ENCODE results near the gene CREB1. TPM values are rescaled to one million over a fixed set of nuclear protein-coding genes. Genes with fewer than 3 reads are reported as not detected.

Gene CREB1
- total RNA-seq, 4 donors from 2014 or later, result 56.1 to 105 (median 59.2) TPM

DNA sequence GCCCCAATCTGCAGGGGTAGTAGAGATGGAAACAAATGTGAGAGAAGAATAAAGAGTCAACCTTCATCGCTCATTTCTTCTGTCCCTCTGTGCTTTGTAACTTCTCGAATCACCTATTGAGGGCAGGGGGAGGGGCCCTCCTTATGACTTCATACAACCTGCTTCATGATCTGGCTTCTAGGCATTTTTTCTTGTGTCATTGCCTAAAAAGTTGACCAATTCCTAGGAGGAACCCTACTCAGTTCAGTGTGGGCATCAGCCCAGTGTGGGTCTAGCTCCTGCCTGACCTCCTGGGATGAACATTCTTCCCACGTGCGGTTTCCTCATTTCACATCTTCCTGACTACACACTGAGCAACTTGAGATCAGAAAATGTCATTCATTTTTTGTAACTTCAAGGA lies 46.3 kb upstream of the CREB1 start:
- H3K27me3 ChIP-seq, result no peaks in the 10 kb centered on the region
- no peak overlapping the region for H3K4me3 ChIP-seq (replicated peaks in 1 of 3)
- no peaks in the 10 kb centered on the region for H3K36me3 ChIP-seq
- TF ChIP-seq POLR2A (IDR thresholded peaks at IDR 0.05), result no peak
- TF ChIP-seq, protein P1, sequence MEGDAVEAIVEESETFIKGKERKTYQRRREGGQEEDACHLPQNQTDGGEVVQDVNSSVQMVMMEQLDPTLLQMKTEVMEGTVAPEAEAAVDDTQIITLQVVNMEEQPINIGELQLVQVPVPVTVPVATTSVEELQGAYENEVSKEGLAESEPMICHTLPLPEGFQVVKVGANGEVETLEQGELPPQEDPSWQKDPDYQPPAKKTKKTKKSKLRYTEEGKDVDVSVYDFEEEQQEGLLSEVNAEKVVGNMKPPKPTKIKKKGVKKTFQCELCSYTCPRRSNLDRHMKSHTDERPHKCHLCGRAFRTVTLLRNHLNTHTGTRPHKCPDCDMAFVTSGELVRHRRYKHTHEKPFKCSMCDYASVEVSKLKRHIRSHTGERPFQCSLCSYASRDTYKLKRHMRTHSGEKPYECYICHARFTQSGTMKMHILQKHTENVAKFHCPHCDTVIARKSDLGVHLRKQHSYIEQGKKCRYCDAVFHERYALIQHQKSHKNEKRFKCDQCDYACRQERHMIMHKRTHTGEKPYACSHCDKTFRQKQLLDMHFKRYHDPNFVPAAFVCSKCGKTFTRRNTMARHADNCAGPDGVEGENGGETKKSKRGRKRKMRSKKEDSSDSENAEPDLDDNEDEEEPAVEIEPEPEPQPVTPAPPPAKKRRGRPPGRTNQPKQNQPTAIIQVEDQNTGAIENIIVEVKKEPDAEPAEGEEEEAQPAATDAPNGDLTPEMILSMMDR (IDR thresholded peaks at IDR 0.05), result no peak
- intact Hi-C loops (cut with DNase I), result no loop called here
- no peak for DNase-seq
- 84 to 86% methylated on average over 4 of the region's 4 CpGs for WGBS, 2 donors
- no peaks in the 10 kb centered on the region for H3K9me3 ChIP-seq
- H3K27ac ChIP-seq, result no peak overlapping the region
- H3K4me1 ChIP-seq, result peaks cover 15 to 30% of the 10 kb centered on the region in 2 donors

GRCh38 chr2:207484444-207485391 lies 45.0 kb upstream of the CREB1 start:
- Histone ChIP-seq H3K36me3 (no peaks in the 10 kb centered on the region), H3K9me3 (no peaks in the 10 kb centered on the region), H3K4me3 (replicated peaks in 1 of 3) (no peak overlapping the region), H3K27ac (peak overlapping the region; percentile 10 to 43 (median 35)), H3K4me1 (peaks cover 15 to 30% of the 10 kb centered on the region in 2 donors), H3K27me3 (no peaks in the 10 kb centered on the region)
- intact Hi-C loops (cut with DNase I), result no loop called here
- no peak for TF ChIP-seq POLR2A (IDR thresholded peaks at IDR 0.05)
- TF ChIP-seq, protein P1 (IDR thresholded peaks at IDR 0.05), result no peak
- WGBS, 2 donors, result 63 to 65% methylated on average over 10 of the region's 10 CpGs
- DNase-seq, result peak; percentile 42 to 52

GRCh38 chr2:207487650-207488311 lies 42.0 kb upstream of the CREB1 start:
- H3K4me3 ChIP-seq (replicated peaks in 1 of 3), result no peak overlapping the region
- no peak overlapping the region for H3K27ac ChIP-seq
- H3K36me3 ChIP-seq, result no peaks in the 10 kb centered on the region
- peaks cover 4 to 13% of the 10 kb centered on the region in 2 donors for H3K4me1 ChIP-seq
- DNase-seq, result no peak
- intact Hi-C loops (cut with DNase I), result no loop called here
- 86 to 89% methylated on average over 5 of the region's 5 CpGs for WGBS, 2 donors
- no peaks in the 10 kb centered on the region for H3K27me3 ChIP-seq
- no peak for TF ChIP-seq POLR2A (IDR thresholded peaks at IDR 0.05)
- TF ChIP-seq, protein P1 (IDR thresholded peaks at IDR 0.05), result no peak
- no peaks in the 10 kb centered on the region for H3K9me3 ChIP-seq

GRCh38 chr2:207489251-207489650 lies 40.5 kb upstream of the CREB1 start:
- no peaks in the 10 kb centered on the region for H3K36me3 ChIP-seq
- H3K9me3 ChIP-seq, result no peaks in the 10 kb centered on the region
- DNase-seq, result no peak
- no peak overlapping the region for H3K27ac ChIP-seq
- H3K27me3 ChIP-seq, result no peaks in the 10 kb centered on the region
- H3K4me1 ChIP-seq, result no peaks in the 10 kb centered on the region
- intact Hi-C loops (cut with DNase I), result no loop called here
- H3K4me3 ChIP-seq (replicated peaks in 1 of 3), result no peak overlapping the region
- TF ChIP-seq POLR2A (IDR thresholded peaks at IDR 0.05), result no peak
- TF ChIP-seq, protein P1 (IDR thresholded peaks at IDR 0.05), result no peak
- 95 to 96% methylated on average over 3 to 4 of the region's 4 CpGs for WGBS, 2 donors

- no peaks in the 10 kb centered on the region for H3K9me3 ChIP-seq
- no peak overlapping the region for H3K27ac ChIP-seq
- intact Hi-C loops (cut with DNase I), result no loop called here
- H3K27me3 ChIP-seq, result no peaks in the 10 kb centered on the region
- no peak overlapping the region for H3K4me3 ChIP-seq (replicated peaks in 1 of 3)
- H3K36me3 ChIP-seq, result no peaks in the 10 kb centered on the region
- 96 to 98% methylated on average over 3 of the region's 3 CpGs for WGBS, 2 donors
- no peaks in the 10 kb centered on the region for H3K4me1 ChIP-seq
- no peak for TF ChIP-seq POLR2A (IDR thresholded peaks at IDR 0.05)
- TF ChIP-seq, protein P1 (IDR thresholded peaks at IDR 0.05), result no peak
- no peak for DNase-seq
These were observed 39.3 kb upstream of the CREB1 start for GRCh38 chr2:207490441-207490840.

All from thyroid gland (tissue), 4 donors.